ENCODE results near the gene AKAP6. TPM values are rescaled to one million over a fixed set of nuclear protein-coding genes. Genes with fewer than 3 reads are reported as not detected.

AKAP6 gene
- total and polyA plus RNA-seq, 2 of the 8 experiments (the other 6 are each of a cell fraction or from before 2014, with no cell fraction given) = 0.09 to 0.89 TPM

DNA sequence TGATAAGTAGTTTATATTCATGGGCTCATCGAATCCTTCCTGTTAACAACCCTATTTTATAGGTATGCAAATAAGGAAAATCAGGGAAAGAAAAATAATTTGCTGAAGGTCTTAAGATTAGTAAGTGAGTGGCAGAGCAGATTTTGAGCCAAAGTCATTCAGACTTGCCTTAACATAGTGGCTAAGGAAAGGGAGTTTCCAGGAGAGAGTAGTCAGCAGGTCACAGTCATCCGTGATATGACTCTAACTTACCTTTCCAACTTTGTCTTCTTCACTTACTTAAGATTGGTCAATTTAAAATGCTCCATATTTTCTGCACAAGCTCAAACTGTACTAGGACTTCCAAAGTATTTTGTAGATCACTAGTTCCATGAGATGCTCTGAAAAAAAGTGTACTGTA, 46.6 kb downstream of the AKAP6 start:
- H3K18ac ChIP-seq (ENCODE audit: extremely low read depth, low read length) = no peak overlapping the region
- no peak for TF ChIP-seq NANOG (IDR thresholded peaks at IDR 0.05; ENCODE audit: insufficient read depth, low read depth, low read length, poor library complexity, severe bottlenecking)
- TF ChIP-seq, protein P1, sequence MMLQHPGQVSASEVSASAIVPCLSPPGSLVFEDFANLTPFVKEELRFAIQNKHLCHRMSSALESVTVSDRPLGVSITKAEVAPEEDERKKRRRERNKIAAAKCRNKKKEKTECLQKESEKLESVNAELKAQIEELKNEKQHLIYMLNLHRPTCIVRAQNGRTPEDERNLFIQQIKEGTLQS (IDR thresholded peaks at IDR 0.05; ENCODE audit: insufficient read depth, low read depth, low read length) = no peak
- TF ChIP-seq GTF2F1 (IDR thresholded peaks at IDR 0.05; ENCODE audit: borderline replicate concordance, low read depth, low read length) = no peak
- TF ChIP-seq RAD21 (IDR thresholded peaks at IDR 0.05 in 1 of 2, conservative IDR thresholded peaks at IDR 0.05 in 1 of 2; ENCODE audit: low read depth in 2 of 2, low read length in 2 of 2) = no peak
- no peak for TF ChIP-seq ATF2 (IDR thresholded peaks at IDR 0.05; ENCODE audit: low read length)
- TF ChIP-seq FOSL1 (IDR thresholded peaks at IDR 0.05; ENCODE audit: insufficient read depth, low read depth, low read length) = no peak
- TF ChIP-seq SP4 (IDR thresholded peaks at IDR 0.05; ENCODE audit: low read length) = no peak
- no peak for TF ChIP-seq BCL11A (IDR thresholded peaks at IDR 0.05; ENCODE audit: low read depth in 2 of 2, low read length in 2 of 2)
- TF ChIP-seq TEAD4 (IDR thresholded peaks at IDR 0.05; ENCODE audit: low read depth, low read length) = no peak
- TF ChIP-seq CBX8 (IDR thresholded peaks at IDR 0.05; ENCODE audit: borderline replicate concordance, low read depth, low read length) = no peak
- TF ChIP-seq, protein P2, sequence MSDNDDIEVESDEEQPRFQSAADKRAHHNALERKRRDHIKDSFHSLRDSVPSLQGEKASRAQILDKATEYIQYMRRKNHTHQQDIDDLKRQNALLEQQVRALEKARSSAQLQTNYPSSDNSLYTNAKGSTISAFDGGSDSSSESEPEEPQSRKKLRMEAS (IDR thresholded peaks at IDR 0.05) = no peak

More for the DNA sequence above, 46.6 kb downstream of the AKAP6 start:
- Histone ChIP-seq H2BK5ac (ENCODE audit: low read depth, low read length) (no peak overlapping the region), H3K9me3 (ENCODE audit: insufficient read depth in 2 of 2, low read depth in 1 of 2, low read length in 1 of 2) (no peaks in the 10 kb centered on the region), H3K4me3 (ENCODE audit: extremely low read depth in 1 of 4, insufficient read depth in 2 of 4, low read depth in 3 of 4, low read length in 4 of 4) (no peak overlapping the region), H3K14ac (ENCODE audit: insufficient read length) (no peak overlapping the region), H2AK5ac (ENCODE audit: low read depth, low read length) (no peak overlapping the region), H3K79me1 (ENCODE audit: low read depth, low read length) (no peaks in the 10 kb centered on the region), H3K56ac (replicated peaks; ENCODE audit: insufficient read length, low read depth, low read length) (no peak overlapping the region), H3K4me2 (ENCODE audit: insufficient read depth in 1 of 2, low read depth in 2 of 2, low read length in 2 of 2) (no peak overlapping the region), H2BK15ac (ENCODE audit: low read length) (no peak overlapping the region), H3K4me1 (replicated peaks in 1 of 4; ENCODE audit: control insufficient read depth in 3 of 4, insufficient read depth in 4 of 4, low read length in 3 of 4) (peaks cover 0 to 3% (median 1%) of the 10 kb centered on the region in 4 experiments; a peak in 1 of 7 replicates), H3K4ac (replicated peaks; ENCODE audit: insufficient read length, low read depth, low read length) (no peak overlapping the region), H3K36me3 (ENCODE audit: control insufficient read depth in 2 of 4, insufficient read depth in 4 of 4, low read length in 3 of 4) (no peaks in the 10 kb centered on the region), H3K23me2 (ENCODE audit: low read depth, low read length) (no peaks in the 10 kb centered on the region), H4K5ac (ENCODE audit: insufficient read length, low read depth, low read length) (no peak overlapping the region), H3K27me3 (replicated peaks in 1 of 4; ENCODE audit: control insufficient read depth in 3 of 4, extremely low read depth in 1 of 4, insufficient read depth in 3 of 4, low read length in 3 of 4) (no peaks in the 10 kb centered on the region), H3K79me2 (ENCODE audit: control insufficient read depth in 1 of 2, insufficient read depth in 2 of 2, low read length in 2 of 2) (no peaks in the 10 kb centered on the region), H2BK12ac (ENCODE audit: low read depth, low read length) (no peak overlapping the region), H4K91ac (replicated peaks; ENCODE audit: insufficient read length, low read length) (no peak overlapping the region), H4K20me1 (replicated peaks in 1 of 2; ENCODE audit: control insufficient read depth in 1 of 2, insufficient read depth in 2 of 2, low read length in 2 of 2) (no peaks in the 10 kb centered on the region), H3K9ac (replicated peaks in 1 of 4; ENCODE audit: extremely low read depth in 1 of 4, low read depth in 3 of 4, low read length in 3 of 4) (no peak overlapping the region), H2AFZ (ENCODE audit: low read length) (no peak overlapping the region), H3K27ac (ENCODE audit: low read depth, low read length) (no peak overlapping the region), H3K23ac (ENCODE audit: insufficient read length) (no peak overlapping the region), H2BK120ac (replicated peaks; ENCODE audit: low read depth, low read length) (no peak overlapping the region), H2BK20ac (ENCODE audit: low read length) (no peak overlapping the region), H4K8ac (ENCODE audit: extremely low read depth, insufficient read depth, low read length) (no peak overlapping the region)
- DNase-seq (ENCODE audit: low read depth in 1 of 2, low spot score in 2 of 2) (no peak), FAIRE-seq (no peak)
- ChIA-PET POLR2A (ENCODE audit: partially characterized antibody) (no interaction called here), CTCF (ENCODE audit: partially characterized antibody) (interaction anchor here (1.1 kb wide), 1 partner anchor 14 kb away, joined by 3 read pairs; no protein-coding TSS in a partner anchor)
- 96% methylated on average over 2 of the region's 2 CpGs; no CpG with 5 or more reads in 1 of the 2 experiments for WGBS, 2 experiments (ENCODE audit: extremely low coverage in 1 of 2, insufficient coverage in 1 of 2, insufficient read length in 1 of 2, insufficient replicate concordance in 2 of 2, low coverage in 1 of 2, low lambda C conversion rate in 2 of 2, missing lambda C conversion rate in 1 of 2)
